Adrenal gland (tissue), 5 donors: Measurements from ENCODE around the gene RDH8.

Source experiments
- CTCF ChIP-seq, 6 experiments: fragments of 450-650 bp in 4 of 6; fragments of 200-600 bp in 2 of 6; sonication (generic) in 1 of 6; IDR thresholded peaks; 1 replicate in 5 of 6; 2 replicates in 1 of 6; pipeline versions ENCODE4 v1.5.1 to v1.8.0; 2016 to 2021; ENCODE audit warnings: antibody characterized with exemption in 6 of 6, mild to moderate bottlenecking in 2 of 6, moderate library complexity in 1 of 6
- POLR2A ChIP-seq, 2 donors: fragments of 450-650 bp; IDR thresholded peaks; one replicate each; pipeline ENCODE4 v1.6.1; 2017; ENCODE audit warnings: antibody characterized with exemption in 2 of 2, mild to moderate bottlenecking in 2 of 2, moderate library complexity in 1 of 2
- donor health status: DM: no; HTN: no; CAD: no.

- TF ChIP-seq POLR2A (IDR thresholded peaks at IDR 0.05) (no peak), CTCF (IDR thresholded peaks at IDR 0.05) (no peak)
Observed at GRCh38 chr19:9970481-9970880, 42.8 kb upstream of the RDH8 start.
